Left ventricle myocardium inferior (tissue), 1 donor: ENCODE measurements around the gene FLRT2. TPM values are rescaled to one million over a fixed set of nuclear protein-coding genes. Genes with fewer than 3 reads are reported as not detected.

Experiments used
- DNase-seq: peaks from one replicate; pipeline ENCODE4 v3.0.0-alpha.2; 2020
- H3K27ac ChIP-seq: fragments of 200-600 bp; replicated peaks from 2 replicates; pipeline ENCODE4 v1.8.0; 2021
- H3K27me3 ChIP-seq: fragments of 200-600 bp; 2 replicates; pipeline ENCODE4 v1.8.0; 2021; ENCODE audit warnings: low read depth
- H3K36me3 ChIP-seq: fragments of 200-600 bp; 2 replicates; pipeline ENCODE4 v1.8.0; 2021
- H3K4me1 ChIP-seq: fragments of 200-600 bp; 2 replicates; pipeline ENCODE4 v1.8.0; 2021
- H3K4me3 ChIP-seq: fragments of 200-600 bp; 2 replicates; pipeline ENCODE4 v1.8.0; 2021; ENCODE audit warnings: mild to moderate bottlenecking, moderate library complexity
- H3K9me3 ChIP-seq: fragments of 200-600 bp; replicated peaks from 2 replicates; pipeline ENCODE4 v1.8.0; 2021
- CTCF ChIP-seq: fragments of 200-600 bp; IDR thresholded peaks from 2 replicates; pipeline ENCODE4 v1.8.0; 2021; ENCODE audit warnings: antibody characterized with exemption, mild to moderate bottlenecking, borderline replicate concordance
- intact Hi-C: fragments of 100-400 bp; cut with micrococcal nuclease; formaldehyde crosslinking; loops from one replicate; pipeline ENCODE4 v1.11.0; 2022
- total RNA-seq: library from RNA; stranded (reverse); fragmentation: NEBNext Ultra II Directional; extraction: Animal tissue kit (Norgen Biotek cat#: 25700); gene quantifications from one replicate; pipeline ENCODE4 v1.2.1, GENCODE V29; 2021
- donor health status: DM: no; HTN: yes; CAD: no; lungs with severe emphysema.

The FLRT2 gene
- total RNA-seq, 1 donor from 2014 or later: 4.7 TPM

- intact Hi-C loops: no loop called here
- Histone ChIP-seq H3K4me1 (no peaks in the 10 kb centered on the region), H3K36me3 (no peaks in the 10 kb centered on the region), H3K4me3 (no peak overlapping the region), H3K9me3 (no peaks in the 10 kb centered on the region), H3K27me3 (no peaks in the 10 kb centered on the region), H3K27ac (no peak overlapping the region)
- DNase-seq: no peak
- no peak for TF ChIP-seq CTCF
Observed at GRCh38 chr14:85702191-85702590, 172.2 kb downstream of the FLRT2 start.

GRCh38 chr14:85702997-85703396, 173.1 kb downstream of the FLRT2 start:
- Histone ChIP-seq H3K4me1 (no peaks in the 10 kb centered on the region), H3K4me3 (no peak overlapping the region), H3K9me3 (no peaks in the 10 kb centered on the region), H3K36me3 (no peaks in the 10 kb centered on the region), H3K27ac (no peak overlapping the region), H3K27me3 (no peaks in the 10 kb centered on the region)
- DNase-seq: no peak
- TF ChIP-seq CTCF: no peak
- intact Hi-C loops: no loop called here
